Activated CD4-positive, alpha-beta memory T cell treated with anti-CD3 and anti-CD28 coated beads, Interleukin-2, amount 10 ng/mL, durations not matched to agents 7 days and 5 days (primary cell): Measurements from ENCODE around the gene ANKRD30A. TPM values are rescaled to one million over a fixed set of nuclear protein-coding genes. Genes with fewer than 3 reads are reported as not detected.
"Not testable (repeated sequence)": the region's sequence is repeated elsewhere in the genome, so short reads cannot be mapped to it uniquely, and the experiment has no call there.

Experiments
- CTCF ChIA-PET: fragments of 350-600 bp; sonication (Branson Sonifier 250); formaldehyde crosslinking; loops from one replicate; lab custom pipeline; 2021; ENCODE audit warnings: antibody characterized with exemption, inconsistent platforms; lab: Charles Lee
- POLR2A ChIA-PET: fragments of 350-600 bp; sonication (Branson Sonifier 250); formaldehyde crosslinking; loops from one replicate; lab custom pipeline; 2021; ENCODE audit warnings: antibody characterized with exemption; lab: Charles Lee
- DNase-seq: peaks from one replicate; pipeline ENCODE4 v3.0.0-alpha.2; 2020
- H3K27ac Mint-ChIP-seq: one replicate; pipeline ENCODE4 v1.8.0; 2021; ENCODE audit warnings: mild to moderate bottlenecking, mixed read lengths
- H3K27me3 Mint-ChIP-seq: one replicate; pipeline ENCODE4 v1.8.0; 2021; ENCODE audit warnings: mixed read lengths
- H3K36me3 Mint-ChIP-seq: one replicate; pipeline ENCODE4 v1.8.0; 2021; ENCODE audit warnings: low read depth, mixed read lengths
- H3K4me1 Mint-ChIP-seq: one replicate; pipeline ENCODE4 v1.8.0; 2021; ENCODE audit warnings: mixed read lengths
- H3K4me3 Mint-ChIP-seq: one replicate; pipeline ENCODE4 v1.8.0; 2021; ENCODE audit warnings: mild to moderate bottlenecking, mixed read lengths
- H3K9me3 Mint-ChIP-seq: one replicate; pipeline ENCODE4 v1.8.0; 2021; ENCODE audit warnings: mixed read lengths
- total RNA-seq, 2 experiments: library from RNA; stranded (reverse); gene quantifications; one replicate each; pipeline ENCODE4 v1.2.3, GENCODE V29; 2021

ANKRD30A gene
- total RNA-seq, 2 experiments from 2014 or later = not detected

- H3K36me3 Mint-ChIP-seq = no peaks in the 10 kb centered on the region
- H3K4me3 Mint-ChIP-seq = no peak overlapping the region
- DNase-seq = no peak
These were observed 96.6 kb downstream of the ANKRD30A start for GRCh38 chr10:37222046-37222445.

GRCh38 chr10:37225163-37225562 is 99.8 kb downstream of the ANKRD30A start:
- H3K4me1 Mint-ChIP-seq = no peaks in the 10 kb centered on the region
- DNase-seq = no peak
- no peak overlapping the region for H3K27ac Mint-ChIP-seq
- H3K4me3 Mint-ChIP-seq = no peak overlapping the region
- POLR2A ChIA-PET = no interaction called here
- no peaks in the 10 kb centered on the region for H3K27me3 Mint-ChIP-seq
- no peaks in the 10 kb centered on the region for H3K9me3 Mint-ChIP-seq
- H3K36me3 Mint-ChIP-seq = no peaks in the 10 kb centered on the region
- CTCF ChIA-PET = no interaction called here

More at GRCh38 chr10:37222046-37222445, 96.6 kb downstream of the ANKRD30A start:
- ChIA-PET CTCF (no interaction called here), POLR2A (no interaction called here)
- Mint-ChIP-seq H3K4me1 (no peaks in the 10 kb centered on the region), H3K27ac (no peak overlapping the region), H3K9me3 (peaks cover 2% of the 10 kb centered on the region), H3K27me3 (no peaks in the 10 kb centered on the region)

GRCh38 chr10:37226524-37226923 is 101.1 kb downstream of the ANKRD30A start:
- no peaks in the 10 kb centered on the region for H3K9me3 Mint-ChIP-seq
- H3K27me3 Mint-ChIP-seq = no peaks in the 10 kb centered on the region
- ChIA-PET CTCF (no interaction called here), POLR2A (no interaction called here)
- H3K27ac Mint-ChIP-seq = no peak overlapping the region
- no peaks in the 10 kb centered on the region for H3K36me3 Mint-ChIP-seq
- DNase-seq = no peak
- H3K4me3 Mint-ChIP-seq = no peak overlapping the region
- no peaks in the 10 kb centered on the region for H3K4me1 Mint-ChIP-seq

- H3K27me3 Mint-ChIP-seq = no peaks in the 10 kb centered on the region
- no peak for DNase-seq
- H3K9me3 Mint-ChIP-seq = peaks cover 5% of the 10 kb centered on the region
- H3K4me1 Mint-ChIP-seq = no peaks in the 10 kb centered on the region
- no peak overlapping the region for H3K27ac Mint-ChIP-seq
- ChIA-PET POLR2A (no interaction called here), CTCF (no interaction called here)
- H3K4me3 Mint-ChIP-seq = no peak overlapping the region
- no peaks in the 10 kb centered on the region for H3K36me3 Mint-ChIP-seq
These were observed 109.3 kb downstream of the ANKRD30A start for GRCh38 chr10:37234692-37235091.

- ChIA-PET POLR2A (no interaction called here), CTCF (no interaction called here)
- Mint-ChIP-seq H3K4me3 (no peak overlapping the region), H3K36me3 (no peaks in the 10 kb centered on the region), H3K9me3 (peaks cover 9% of the 10 kb centered on the region), H3K4me1 (no peaks in the 10 kb centered on the region), H3K27ac (no peak overlapping the region), H3K27me3 (no peaks in the 10 kb centered on the region)
- no peak for DNase-seq
These were observed 110.7 kb downstream of the ANKRD30A start for GRCh38 chr10:37236093-37236492.

- no peak for DNase-seq
- no peak overlapping the region for H3K4me3 Mint-ChIP-seq
- H3K36me3 Mint-ChIP-seq = no peaks in the 10 kb centered on the region
- H3K4me1 Mint-ChIP-seq = no peaks in the 10 kb centered on the region
- POLR2A ChIA-PET = no interaction called here
- CTCF ChIA-PET = no interaction called here
- peaks cover 7% of the 10 kb centered on the region for H3K9me3 Mint-ChIP-seq
- H3K27ac Mint-ChIP-seq = no peak overlapping the region
- H3K27me3 Mint-ChIP-seq = no peaks in the 10 kb centered on the region
These were observed 114.8 kb downstream of the ANKRD30A start for GRCh38 chr10:37240223-37240622.

- Mint-ChIP-seq H3K36me3 (no peaks in the 10 kb centered on the region), H3K4me3 (no peak overlapping the region), H3K27me3 (no peaks in the 10 kb centered on the region), H3K27ac (no peak overlapping the region), H3K4me1 (no peaks in the 10 kb centered on the region), H3K9me3 (peaks cover 2% of the 10 kb centered on the region)
- ChIA-PET CTCF (no interaction called here), POLR2A (no interaction called here)
- no peak for DNase-seq
These were observed 121.2 kb downstream of the ANKRD30A start for GRCh38 chr10:37246637-37247036.

- H3K9me3 Mint-ChIP-seq = peaks cover 17% of the 10 kb centered on the region
- CTCF ChIA-PET, POLR2A ChIA-PET, DNase-seq, H3K4me3 Mint-ChIP-seq, H3K27me3 Mint-ChIP-seq, H3K36me3 Mint-ChIP-seq, H3K27ac Mint-ChIP-seq, H3K4me1 Mint-ChIP-seq: not testable (repeated sequence)
These were observed 130.4 kb downstream of the ANKRD30A start for GRCh38 chr10:37255837-37256236.

- DNase-seq = no peak
- Mint-ChIP-seq H3K36me3 (no peaks in the 10 kb centered on the region), H3K4me3 (no peak overlapping the region), H3K27me3 (no peaks in the 10 kb centered on the region), H3K27ac (no peak overlapping the region), H3K4me1 (no peaks in the 10 kb centered on the region), H3K9me3 (peaks cover 3% of the 10 kb centered on the region)
- ChIA-PET POLR2A (no interaction called here), CTCF (no interaction called here)
These were observed 137.9 kb downstream of the ANKRD30A start for GRCh38 chr10:37263304-37263703.

- no peak for DNase-seq
- Mint-ChIP-seq H3K27ac (no peak overlapping the region), H3K27me3 (no peaks in the 10 kb centered on the region), H3K36me3 (no peaks in the 10 kb centered on the region), H3K9me3 (no peaks in the 10 kb centered on the region), H3K4me3 (no peak overlapping the region), H3K4me1 (no peaks in the 10 kb centered on the region)
- ChIA-PET CTCF (no interaction called here), POLR2A (no interaction called here)
These were observed 142.9 kb downstream of the ANKRD30A start for GRCh38 chr10:37268266-37268665.

GRCh38 chr10:37269554-37270256 is 144.3 kb downstream of the ANKRD30A start:
- H3K4me3 Mint-ChIP-seq = no peak overlapping the region
- no peaks in the 10 kb centered on the region for H3K36me3 Mint-ChIP-seq
- H3K9me3 Mint-ChIP-seq = peaks cover 7% of the 10 kb centered on the region
- no peaks in the 10 kb centered on the region for H3K27me3 Mint-ChIP-seq
- DNase-seq = no peak
- H3K4me1 Mint-ChIP-seq = no peaks in the 10 kb centered on the region
- POLR2A ChIA-PET = no interaction called here
- H3K27ac Mint-ChIP-seq = no peak overlapping the region
- CTCF ChIA-PET = no interaction called here

GRCh38 chr10:37275216-37275777 is 149.9 kb downstream of the ANKRD30A start:
- ChIA-PET CTCF (no interaction called here), POLR2A (no interaction called here)
- no peak for DNase-seq
- Mint-ChIP-seq H3K27ac (no peak overlapping the region), H3K4me1 (no peaks in the 10 kb centered on the region), H3K36me3 (no peaks in the 10 kb centered on the region), H3K9me3 (peaks cover 25% of the 10 kb centered on the region), H3K4me3 (no peak overlapping the region), H3K27me3 (no peaks in the 10 kb centered on the region)

- no peaks in the 10 kb centered on the region for H3K4me1 Mint-ChIP-seq
- POLR2A ChIA-PET = no interaction called here
These were observed 159.7 kb downstream of the ANKRD30A start for GRCh38 chr10:37285063-37285462.

GRCh38 chr10:37289833-37290464 is 164.6 kb downstream of the ANKRD30A start:
- ChIA-PET CTCF (no interaction called here), POLR2A (no interaction called here)
- H3K4me3 Mint-ChIP-seq = no peak overlapping the region
- peaks cover 23% of the 10 kb centered on the region for H3K9me3 Mint-ChIP-seq
- DNase-seq = no peak
- no peak overlapping the region for H3K27ac Mint-ChIP-seq
- H3K4me1 Mint-ChIP-seq = no peaks in the 10 kb centered on the region
- H3K36me3 Mint-ChIP-seq = no peaks in the 10 kb centered on the region
- no peaks in the 10 kb centered on the region for H3K27me3 Mint-ChIP-seq

More at GRCh38 chr10:37285063-37285462, 159.7 kb downstream of the ANKRD30A start:
- Mint-ChIP-seq H3K9me3 (peaks cover 10% of the 10 kb centered on the region), H3K36me3 (no peaks in the 10 kb centered on the region), H3K27ac (no peak overlapping the region), H3K27me3 (no peaks in the 10 kb centered on the region), H3K4me3 (no peak overlapping the region)
- no peak for DNase-seq
- CTCF ChIA-PET = no interaction called here
